A549 (cell line): Measurements from ENCODE around the gene GPD1L. TPM values are rescaled to one million over a fixed set of nuclear protein-coding genes. Genes with fewer than 3 reads are reported as not detected.

Source experiments
- ATAC-seq, 2 experiments: fragments of 200-7000 bp in 1 of 2; fragments of >200 bp in 1 of 2; cut with Nextera tagmentation in 1 of 2; cut with Tn5 transposase in 1 of 2; 3 replicates each; pipeline versions ENCODE4 v1.8.0 to v1.9.1; 2018 to 2020; ENCODE audit warnings: mild to moderate bottlenecking in 1 of 2, moderate library complexity in 1 of 2
- CTCF ChIA-PET: fragments of 300-600 bp; sonication (Branson Sonifier 250); formaldehyde crosslinking; extraction: SDS; loops from one replicate; lab custom pipeline; 2021; ENCODE audit warnings: antibody characterized with exemption, inconsistent platforms; lab: Yijun Ruan, JAX
- POLR2A ChIA-PET: fragments of 350-600 bp; formaldehyde crosslinking; extraction: SDS; loops from one replicate; lab custom pipeline; 2021; ENCODE audit warnings: antibody characterized with exemption, inconsistent platforms; lab: Yijun Ruan, JAX
- DNase-seq, 2 experiments: peaks; one replicate each; pipeline versions ENCODE4 v3.0.0 to v3.0.0-alpha.2; 2011 to 2016; ENCODE audit warnings: low read depth in 1 of 2, low spot score in 1 of 2
- FAIRE-seq: peaks from 2 replicates; lab custom pipeline; 2011; peaks lifted over from hg19 to GRCh38; lab: Jason Lieb, UNC
- H3K27ac ChIP-seq, 2 experiments: fragments of >200 bp; sonication (Bioruptor Twin); formaldehyde crosslinking; 3 replicates each; pipeline ENCODE4 v1.5.1; 2016 to 2017
- H3K4me1 ChIP-seq: fragments of >200 bp; sonication (Bioruptor Twin); formaldehyde crosslinking; 3 replicates; pipeline ENCODE4 v1.6.1; 2016
- H3K4me2 ChIP-seq: fragments of >200 bp; sonication (Bioruptor Twin); formaldehyde crosslinking; 3 replicates; pipeline ENCODE4 v1.6.1; 2016
- H3K4me3 ChIP-seq: fragments of >200 bp; sonication (Bioruptor Twin); formaldehyde crosslinking; 3 replicates; pipeline ENCODE4 v1.5.1; 2016
- H3K9me3 ChIP-seq: fragments of >200 bp; sonication (Bioruptor Twin); formaldehyde crosslinking; 3 replicates; pipeline ENCODE4 v1.6.1; 2016
- CEBPB ChIP-seq, 2 experiments: fragments of >200 bp in 1 of 2; sonication (Bioruptor Twin) in 1 of 2; formaldehyde crosslinking in 1 of 2; IDR thresholded peaks; 2 replicates each; pipeline ENCODE4 v1.6.1; 2012 to 2016
- EHF ChIP-seq: fragments of 250-450 bp; sonication (Bioruptor Pico); IDR thresholded peaks from 2 replicates; pipeline ENCODE4 v1.5.0; 2020; ENCODE audit warnings: mild to moderate bottlenecking
- EHMT2 ChIP-seq: fragments of 200-600 bp; sonication (generic); IDR thresholded peaks from 2 replicates; pipeline ENCODE4 v1.6.1; 2016; ENCODE audit warnings: antibody characterized with exemption, low read depth, mild to moderate bottlenecking, moderate library complexity
- ESRRA ChIP-seq: fragments of 150-350 bp; IDR thresholded peaks from 2 replicates; pipeline ENCODE4 v1.6.1; 2014; ENCODE audit warnings: mild to moderate bottlenecking, low read length, borderline replicate concordance
- GATA3 ChIP-seq: IDR thresholded peaks from 2 replicates; pipeline ENCODE4 v1.6.1; 2012; ENCODE audit warnings: borderline replicate concordance
- HEYL ChIP-seq: fragments of 250-450 bp; sonication (Bioruptor Pico); IDR thresholded peaks from 2 replicates; pipeline ENCODE4 v1.8.0; 2021; ENCODE audit warnings: mild to moderate bottlenecking, moderate library complexity
- JUNB ChIP-seq: fragments of >200 bp; sonication (Bioruptor Twin); formaldehyde crosslinking; IDR thresholded peaks from 2 replicates; pipeline ENCODE4 v1.6.1; 2016
- MAFK ChIP-seq: fragments of 450-650 bp; IDR thresholded peaks from 2 replicates; pipeline ENCODE4 v1.6.1; 2014; ENCODE audit not compliant: partially characterized antibody
- MYC ChIP-seq: IDR thresholded peaks from 2 replicates; pipeline ENCODE4 v1.6.1; 2012; ENCODE audit warnings: mild to moderate bottlenecking, inconsistent platforms, low read length, improper control_type of control experiment, borderline replicate concordance
- NPAS2 ChIP-seq: fragments of 250-450 bp; sonication (Bioruptor Pico); IDR thresholded peaks from 2 replicates; pipeline ENCODE4 v1.8.0; 2022; ENCODE audit warnings: mild to moderate bottlenecking, moderate library complexity, borderline replicate concordance
- NR3C1 ChIP-seq: fragments of >200 bp; sonication (Bioruptor Twin); formaldehyde crosslinking; IDR thresholded peaks from 3 replicates; pipeline ENCODE4 v1.6.1; 2017
- POLR2AphosphoS2 ChIP-seq: conservative IDR thresholded peaks from 2 replicates; pipeline ENCODE4 v1.6.1; 2012; ENCODE audit warnings: low read length, improper control_type of control experiment, inconsistent platforms
- TFCP2L1 ChIP-seq: fragments of 250-450 bp; sonication (Bioruptor Pico); IDR thresholded peaks from 2 replicates; pipeline ENCODE4 v1.5.0; 2021; ENCODE audit warnings: mild to moderate bottlenecking
- WGBS: methylation state at CpG from one replicate; pipeline ENCODE4 v1.1.6; 2017; ENCODE audit errors: missing lambda C conversion rate; 5-methylcytosine and 5-hydroxymethylcytosine counted together
- polyA plus RNA-seq, 4 experiments: library from polyadenylated mRNA; depleted of rRNA in 3 of 4; stranded (reverse); fragments of >200 nt; fragmentation: RNase III in 1 of 4; extraction: RNeasy Plus Mini Kit Qiagen cat#74134 plus additional on column Dnase treatment in 1 of 4; gene quantifications; 2 replicates in 3 of 4; 3 replicates in 1 of 4; pipeline ENCODE4 v1.2.3, GENCODE V29; 2011 to 2017
- TF ChIP-seq, protein P1 (sequence below): fragments of 250-450 bp; sonication (Bioruptor Pico); IDR thresholded peaks from 2 replicates; pipeline ENCODE4 v1.5.0; 2021; ENCODE audit warnings: mild to moderate bottlenecking, moderate library complexity, borderline replicate concordance
- TF ChIP-seq, protein P2 (sequence below): IDR thresholded peaks from 2 replicates; pipeline ENCODE4 v1.6.1; 2012; ENCODE audit warnings: low read depth, borderline replicate concordance
- TF ChIP-seq, protein P3 (sequence below): fragments of >200 bp; sonication (Bioruptor Twin); formaldehyde crosslinking; IDR thresholded peaks from 3 replicates; pipeline ENCODE4 v1.6.1; 2016

Gene GPD1L
- polyA plus RNA-seq, 2 of the 4 experiments (the other 2 are of a cell fraction): 13.6 to 31.0 TPM

DNA sequence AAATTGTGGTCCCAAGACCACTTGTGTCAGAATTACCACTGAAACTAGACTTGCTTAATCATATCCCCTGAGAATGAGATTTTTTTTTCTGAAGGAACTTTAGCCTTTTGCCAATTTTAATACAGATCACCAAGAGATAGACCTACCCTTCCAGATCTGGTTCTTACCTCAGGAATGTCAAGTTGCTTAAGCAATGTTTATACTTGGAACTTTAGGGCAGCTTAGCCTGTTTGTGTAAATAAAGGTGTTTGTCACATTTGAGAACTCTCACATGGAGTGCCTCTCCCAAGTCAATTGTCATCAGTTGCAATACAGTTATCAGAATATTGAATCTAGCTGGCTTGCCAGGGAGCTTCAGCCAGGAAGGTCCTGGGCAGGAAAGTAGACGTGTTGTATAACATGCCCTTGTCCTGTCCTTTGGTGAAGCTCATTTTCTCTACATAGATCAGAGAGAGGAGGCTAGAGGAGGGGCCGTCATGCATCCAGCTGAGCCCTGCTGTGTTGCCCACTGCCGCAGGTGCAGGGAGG is 3.9 kb downstream of the GPD1L start:
- no peak overlapping the region for H3K4me3 ChIP-seq
- H3K4me2 ChIP-seq: peak overlapping the region; percentile 34; the same call in 1 of the 3 replicates
- 85% methylated on average over 3 of the region's 3 CpGs for WGBS
- no peak overlapping the region; a peak in 1 of 6 replicates for H3K27ac ChIP-seq
- ChIA-PET POLR2A (no interaction called here), CTCF (interaction anchor here (1.2 to 4.7 kb wide), 3 partner anchors 34 to 91 kb away, joined by 3 to 19 read pairs (median 6); no protein-coding TSS in a partner anchor)
- DNase-seq (peak in 1 of 2 experiments; percentile 21), FAIRE-seq (no peak), ATAC-seq (no peak)
- TF ChIP-seq, protein P1, sequence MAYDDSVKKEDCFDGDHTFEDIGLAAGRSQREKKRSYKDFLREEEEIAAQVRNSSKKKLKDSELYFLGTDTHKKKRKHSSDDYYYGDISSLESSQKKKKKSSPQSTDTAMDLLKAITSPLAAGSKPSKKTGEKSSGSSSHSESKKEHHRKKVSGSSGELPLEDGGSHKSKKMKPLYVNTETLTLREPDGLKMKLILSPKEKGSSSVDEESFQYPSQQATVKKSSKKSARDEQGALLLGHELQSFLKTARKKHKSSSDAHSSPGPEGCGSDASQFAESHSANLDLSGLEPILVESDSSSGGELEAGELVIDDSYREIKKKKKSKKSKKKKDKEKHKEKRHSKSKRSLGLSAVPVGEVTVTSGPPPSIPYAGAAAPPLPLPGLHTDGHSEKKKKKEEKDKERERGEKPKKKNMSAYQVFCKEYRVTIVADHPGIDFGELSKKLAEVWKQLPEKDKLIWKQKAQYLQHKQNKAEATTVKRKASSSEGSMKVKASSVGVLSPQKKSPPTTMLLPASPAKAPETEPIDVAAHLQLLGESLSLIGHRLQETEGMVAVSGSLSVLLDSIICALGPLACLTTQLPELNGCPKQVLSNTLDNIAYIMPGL (CRISPR knock-in tag): no peak
- no peak for TF ChIP-seq CEBPB (IDR thresholded peaks at IDR 0.05)
- H3K4me1 ChIP-seq: peaks cover 33% of the 10 kb centered on the region
- no peaks in the 10 kb centered on the region for H3K9me3 ChIP-seq

DNA sequence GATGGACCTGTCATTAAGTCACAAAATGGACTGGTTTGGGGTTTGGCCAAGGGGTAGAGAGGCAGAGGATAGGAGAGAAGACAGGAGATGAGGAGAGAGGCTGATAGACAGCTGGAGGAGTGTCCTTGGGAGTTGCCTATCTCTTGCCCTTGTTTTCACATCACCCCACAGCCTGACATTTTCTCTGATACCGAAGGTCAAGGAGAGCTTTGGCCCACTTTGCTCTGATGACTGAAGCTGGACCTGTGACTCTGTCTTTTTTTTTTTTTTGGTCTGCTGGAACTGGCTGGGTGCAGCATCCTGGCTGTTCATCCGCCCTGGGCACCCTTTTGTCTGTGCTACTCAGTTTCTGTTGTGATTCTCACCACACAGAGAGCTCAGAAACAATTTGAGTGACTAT is 5.1 kb downstream of the GPD1L start:
- ChIA-PET POLR2A (no interaction called here), CTCF (interaction anchor here (0.6 to 4.7 kb wide), 3 partner anchors 42 to 1157 kb away, joined by 3 to 19 read pairs (median 6); no protein-coding TSS in a partner anchor)
- ATAC-seq (no peak), DNase-seq (no peak), FAIRE-seq (no peak)
- WGBS: 77% methylated on average over 2 of the region's 2 CpGs
- H3K4me1 ChIP-seq: peaks cover 24% of the 10 kb centered on the region; the same call in 2 of the 3 replicates
- no peak overlapping the region for H3K4me2 ChIP-seq
- no peak overlapping the region for H3K27ac ChIP-seq
- H3K9me3 ChIP-seq: no peaks in the 10 kb centered on the region
- TF ChIP-seq, protein P1 (CRISPR knock-in tag): no peak
- no peak for TF ChIP-seq EHMT2
- TF ChIP-seq MAFK: no peak
- TF ChIP-seq, protein P2, sequence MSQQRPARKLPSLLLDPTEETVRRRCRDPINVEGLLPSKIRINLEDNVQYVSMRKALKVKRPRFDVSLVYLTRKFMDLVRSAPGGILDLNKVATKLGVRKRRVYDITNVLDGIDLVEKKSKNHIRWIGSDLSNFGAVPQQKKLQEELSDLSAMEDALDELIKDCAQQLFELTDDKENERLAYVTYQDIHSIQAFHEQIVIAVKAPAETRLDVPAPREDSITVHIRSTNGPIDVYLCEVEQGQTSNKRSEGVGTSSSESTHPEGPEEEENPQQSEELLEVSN: no peak
- no peak overlapping the region for H3K4me3 ChIP-seq

DNA sequence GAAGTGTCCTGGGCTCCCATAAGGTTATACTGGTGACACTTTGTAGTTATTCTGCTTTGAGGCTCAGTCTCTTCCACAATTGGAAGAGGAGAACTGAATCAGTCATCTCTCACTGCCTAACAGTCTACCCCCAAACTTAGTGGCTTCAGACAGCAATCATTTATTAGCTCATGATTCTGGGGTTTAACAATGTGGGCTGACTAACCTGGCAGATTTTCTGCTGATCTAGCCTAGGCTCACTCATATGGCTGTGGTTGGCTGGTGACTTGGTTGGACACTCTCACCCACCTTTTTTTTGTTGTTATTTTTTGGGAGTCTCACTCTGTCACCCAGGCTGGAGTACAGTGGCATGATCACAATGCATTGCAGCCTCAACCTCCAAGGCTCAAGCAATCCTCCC is 7.1 kb downstream of the GPD1L start:
- POLR2A ChIA-PET: no interaction called here
- Histone ChIP-seq H3K27ac (no peak overlapping the region), H3K4me1 (peaks cover 24% of the 10 kb centered on the region; the same call in 2 of the 3 replicates), H3K9me3 (no peaks in the 10 kb centered on the region), H3K4me3 (no peak overlapping the region), H3K4me2 (no peak overlapping the region)
- DNase-seq: no peak
- CTCF ChIA-PET: interaction anchor here (1.0 to 2.7 kb wide), 3 partner anchors 20 to 94 kb away, joined by 4 to 8 read pairs (median 4); no protein-coding TSS in a partner anchor
- TF ChIP-seq POLR2AphosphoS2 (no peak), NR3C1 (no peak), GATA3 (no peak), MYC (no peak), HEYL (CRISPR knock-in tag) (no peak), JUNB (no peak), TFCP2L1 (no peak), ESRRA (no peak), NPAS2 (CRISPR knock-in tag) (no peak), EHF (CRISPR knock-in tag) (no peak)
- TF ChIP-seq, protein P1 (CRISPR knock-in tag): no peak
- TF ChIP-seq, protein P3, sequence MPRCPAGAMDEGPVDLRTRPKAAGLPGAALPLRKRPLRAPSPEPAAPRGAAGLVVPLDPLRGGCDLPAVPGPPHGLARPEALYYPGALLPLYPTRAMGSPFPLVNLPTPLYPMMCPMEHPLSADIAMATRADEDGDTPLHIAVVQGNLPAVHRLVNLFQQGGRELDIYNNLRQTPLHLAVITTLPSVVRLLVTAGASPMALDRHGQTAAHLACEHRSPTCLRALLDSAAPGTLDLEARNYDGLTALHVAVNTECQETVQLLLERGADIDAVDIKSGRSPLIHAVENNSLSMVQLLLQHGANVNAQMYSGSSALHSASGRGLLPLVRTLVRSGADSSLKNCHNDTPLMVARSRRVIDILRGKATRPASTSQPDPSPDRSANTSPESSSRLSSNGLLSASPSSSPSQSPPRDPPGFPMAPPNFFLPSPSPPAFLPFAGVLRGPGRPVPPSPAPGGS: no peak
- TF ChIP-seq, protein P2: no peak
- no peak for ATAC-seq
- no peak for FAIRE-seq
